ENCODE results near the gene APOL3.
"Not testable (repeated sequence)": the region's sequence is repeated elsewhere in the genome, so short reads cannot be mapped to it uniquely, and the experiment has no call there.

APOL3 gene

DNA sequence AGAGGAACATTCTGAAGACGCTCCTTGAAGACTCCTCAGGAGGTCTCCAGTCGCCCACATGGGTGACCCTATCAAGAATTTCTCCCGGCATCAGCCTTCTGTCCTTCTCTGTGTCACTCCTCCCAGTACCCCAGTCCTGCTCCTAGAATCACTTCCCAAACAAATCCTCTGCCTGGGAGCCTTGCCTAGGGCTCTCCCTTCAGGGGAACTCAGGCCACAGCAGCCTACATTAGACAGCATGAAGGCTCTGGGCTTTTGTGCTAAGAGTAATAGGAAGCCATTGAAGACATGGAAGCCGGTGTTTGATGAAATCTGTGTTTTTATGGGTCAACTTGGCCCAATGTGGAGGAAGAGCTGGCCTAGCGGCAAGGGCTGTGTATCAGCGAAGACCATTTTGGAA, 27.3 kb upstream of the APOL3 start:
- H3K9ac ChIP-seq (ENCODE audit: low read length); H3K9me3 ChIP-seq (ENCODE audit: control insufficient read depth, low read length); H3K36me3 ChIP-seq (ENCODE audit: control insufficient read depth, insufficient read depth, low read length); H3K4me1 ChIP-seq (ENCODE audit: control insufficient read depth, insufficient read depth, low read length); H3K27me3 ChIP-seq (ENCODE audit: control insufficient read depth, insufficient read depth, low read length); H3K4me3 ChIP-seq (ENCODE audit: low read length): not testable (repeated sequence)

DNA sequence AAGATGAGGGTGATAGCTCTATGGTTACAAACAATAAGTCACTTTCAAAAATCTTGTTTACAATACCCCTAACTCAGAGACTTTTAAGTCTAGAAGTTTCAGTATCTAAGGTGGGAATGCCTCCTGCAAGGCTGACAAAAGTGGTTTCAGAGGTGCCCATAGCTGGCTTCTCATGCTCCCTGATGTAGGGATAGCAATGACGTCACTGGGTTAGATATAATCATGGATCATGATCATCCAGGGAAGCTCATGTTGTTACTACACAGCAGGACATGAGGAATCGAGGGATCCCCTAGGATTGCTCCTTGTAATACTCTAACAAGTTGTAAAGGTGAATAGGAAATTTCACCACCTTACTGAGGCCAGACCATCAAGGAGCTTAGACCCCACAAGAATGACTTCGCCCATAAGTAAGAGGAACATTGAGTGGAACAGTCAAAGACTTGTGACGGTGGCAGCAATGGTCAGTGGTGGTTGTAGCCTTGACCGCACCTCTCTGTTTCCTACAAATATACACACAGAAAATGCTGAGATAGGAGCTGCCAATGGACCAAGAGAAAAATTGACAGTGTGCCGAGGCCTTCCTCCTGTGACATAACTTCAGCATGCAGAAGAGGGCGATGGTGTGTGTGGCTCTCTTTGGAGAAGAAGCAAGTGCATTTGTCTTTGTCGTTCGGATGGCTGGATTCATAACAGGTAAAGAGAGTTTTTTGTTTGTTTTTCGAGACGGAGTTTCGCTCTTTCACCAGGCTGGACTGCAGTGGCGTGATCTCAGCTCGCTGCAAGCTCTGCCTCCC, 25.5 kb upstream of the APOL3 start:
- Histone ChIP-seq H3K27me3 (ENCODE audit: control insufficient read depth, insufficient read depth, low read length) (no peaks in the 10 kb centered on the region), H3K9me3 (ENCODE audit: control insufficient read depth, low read length) (no peaks in the 10 kb centered on the region), H3K4me1 (ENCODE audit: control insufficient read depth, insufficient read depth, low read length) (peaks cover 6% of the 10 kb centered on the region), H3K36me3 (ENCODE audit: control insufficient read depth, insufficient read depth, low read length) (no peaks in the 10 kb centered on the region), H3K4me3 (ENCODE audit: low read length) (no peak overlapping the region), H3K9ac (ENCODE audit: low read length) (no peak overlapping the region)

DNA sequence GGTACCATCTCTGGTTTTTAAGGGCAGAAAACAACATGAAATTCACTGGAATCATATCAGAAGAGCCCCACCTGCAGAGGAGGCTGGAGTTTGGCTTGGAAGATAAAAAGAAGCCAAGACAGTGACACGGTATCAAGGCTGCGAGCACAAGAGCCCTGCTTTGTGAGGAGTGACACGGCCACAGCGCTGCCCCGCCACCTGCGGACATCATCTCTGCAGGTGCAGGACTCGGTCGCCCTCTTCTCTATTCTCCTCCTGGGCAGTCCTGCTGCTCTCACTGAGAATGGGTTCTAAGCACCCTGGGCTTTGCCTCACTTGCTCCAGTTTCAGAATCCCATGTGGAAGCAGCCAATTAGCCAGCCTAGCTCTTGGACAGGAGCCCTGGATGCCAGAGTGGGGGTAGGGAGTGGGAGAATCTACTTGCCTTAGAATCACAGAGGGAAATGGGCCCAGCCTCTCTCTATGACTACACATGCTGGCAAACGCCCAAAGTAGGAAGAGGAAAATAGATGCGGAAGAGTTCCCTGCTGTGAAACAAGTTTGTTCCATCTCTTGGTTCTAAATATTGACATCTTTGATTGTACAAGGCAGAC, 24.0 kb upstream of the APOL3 start:
- peaks cover 10% of the 10 kb centered on the region for H3K4me1 ChIP-seq (ENCODE audit: control insufficient read depth, insufficient read depth, low read length)
- no peak overlapping the region for H3K4me3 ChIP-seq (ENCODE audit: low read length)
- H3K9ac ChIP-seq (ENCODE audit: low read length), result no peak overlapping the region
- H3K36me3 ChIP-seq (ENCODE audit: control insufficient read depth, insufficient read depth, low read length), result no peaks in the 10 kb centered on the region
- no peaks in the 10 kb centered on the region for H3K27me3 ChIP-seq (ENCODE audit: control insufficient read depth, insufficient read depth, low read length)
- H3K9me3 ChIP-seq (ENCODE audit: control insufficient read depth, low read length), result no peaks in the 10 kb centered on the region

GRCh38 chr22:36183446-36183845, 22.9 kb upstream of the APOL3 start:
- Histone ChIP-seq H3K9ac (ENCODE audit: low read length) (no peak overlapping the region), H3K4me1 (ENCODE audit: control insufficient read depth, insufficient read depth, low read length) (peaks cover 10% of the 10 kb centered on the region), H3K9me3 (ENCODE audit: control insufficient read depth, low read length) (no peaks in the 10 kb centered on the region), H3K4me3 (ENCODE audit: low read length) (no peak overlapping the region), H3K27me3 (ENCODE audit: control insufficient read depth, insufficient read depth, low read length) (no peaks in the 10 kb centered on the region), H3K36me3 (ENCODE audit: control insufficient read depth, insufficient read depth, low read length) (no peaks in the 10 kb centered on the region)

DNA sequence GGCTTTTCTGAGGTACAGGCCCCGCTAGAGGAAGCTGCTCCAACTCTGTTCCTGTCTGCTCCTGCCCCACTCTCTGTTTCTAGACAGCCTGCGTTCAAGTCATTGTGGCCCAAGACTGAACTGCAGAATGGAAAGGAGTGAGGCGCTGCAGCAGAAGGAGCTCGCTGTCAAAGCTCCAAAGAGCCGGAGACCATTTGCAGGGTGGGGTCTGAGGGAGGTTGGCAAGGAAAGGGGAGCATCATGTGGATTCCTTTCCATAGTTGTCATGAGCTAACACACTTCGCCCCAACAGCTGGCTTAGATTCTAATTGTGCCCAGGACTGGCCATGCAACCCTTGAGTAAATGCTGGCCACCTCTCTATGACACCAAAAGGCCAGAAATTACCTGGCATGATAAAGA, 22.3 kb upstream of the APOL3 start:
- Histone ChIP-seq H3K4me1 (ENCODE audit: control insufficient read depth, insufficient read depth, low read length) (peaks cover 10% of the 10 kb centered on the region), H3K4me3 (ENCODE audit: low read length) (no peak overlapping the region), H3K36me3 (ENCODE audit: control insufficient read depth, insufficient read depth, low read length) (no peaks in the 10 kb centered on the region), H3K9ac (ENCODE audit: low read length) (no peak overlapping the region), H3K9me3 (ENCODE audit: control insufficient read depth, low read length) (no peaks in the 10 kb centered on the region), H3K27me3 (ENCODE audit: control insufficient read depth, insufficient read depth, low read length) (no peaks in the 10 kb centered on the region)

- Histone ChIP-seq H3K4me1 (ENCODE audit: control insufficient read depth, insufficient read depth, low read length) (peaks cover 10% of the 10 kb centered on the region), H3K9ac (ENCODE audit: low read length) (no peak overlapping the region), H3K4me3 (ENCODE audit: low read length) (no peak overlapping the region), H3K27me3 (ENCODE audit: control insufficient read depth, insufficient read depth, low read length) (no peaks in the 10 kb centered on the region), H3K36me3 (ENCODE audit: control insufficient read depth, insufficient read depth, low read length) (no peaks in the 10 kb centered on the region), H3K9me3 (ENCODE audit: control insufficient read depth, low read length) (no peaks in the 10 kb centered on the region)
Measured at GRCh38 chr22:36182056-36182455, 21.5 kb upstream of the APOL3 start.

- no peaks in the 10 kb centered on the region for H3K36me3 ChIP-seq (ENCODE audit: control insufficient read depth, insufficient read depth, low read length)
- H3K4me1 ChIP-seq (ENCODE audit: control insufficient read depth, insufficient read depth, low read length), result peaks cover 10% of the 10 kb centered on the region
- H3K4me3 ChIP-seq (ENCODE audit: low read length), result no peak overlapping the region
- no peaks in the 10 kb centered on the region for H3K9me3 ChIP-seq (ENCODE audit: control insufficient read depth, low read length)
- no peak overlapping the region for H3K9ac ChIP-seq (ENCODE audit: low read length)
- no peaks in the 10 kb centered on the region for H3K27me3 ChIP-seq (ENCODE audit: control insufficient read depth, insufficient read depth, low read length)
Measured at GRCh38 chr22:36180928-36181327, 20.4 kb upstream of the APOL3 start.

GRCh38 chr22:36180038-36180880, 19.7 kb upstream of the APOL3 start:
- Histone ChIP-seq H3K36me3 (ENCODE audit: control insufficient read depth, insufficient read depth, low read length) (no peaks in the 10 kb centered on the region), H3K4me1 (ENCODE audit: control insufficient read depth, insufficient read depth, low read length) (peaks cover 10% of the 10 kb centered on the region), H3K9me3 (ENCODE audit: control insufficient read depth, low read length) (no peaks in the 10 kb centered on the region), H3K9ac (ENCODE audit: low read length) (no peak overlapping the region), H3K27me3 (ENCODE audit: control insufficient read depth, insufficient read depth, low read length) (no peaks in the 10 kb centered on the region), H3K4me3 (ENCODE audit: low read length) (no peak overlapping the region)

- H3K4me3 ChIP-seq (ENCODE audit: low read length), result no peak overlapping the region
- H3K27me3 ChIP-seq (ENCODE audit: control insufficient read depth, insufficient read depth, low read length), result no peaks in the 10 kb centered on the region
- no peaks in the 10 kb centered on the region for H3K36me3 ChIP-seq (ENCODE audit: control insufficient read depth, insufficient read depth, low read length)
- H3K9me3 ChIP-seq (ENCODE audit: control insufficient read depth, low read length), result no peaks in the 10 kb centered on the region
- H3K9ac ChIP-seq (ENCODE audit: low read length), result no peak overlapping the region
- H3K4me1 ChIP-seq (ENCODE audit: control insufficient read depth, insufficient read depth, low read length), result peaks cover 3% of the 10 kb centered on the region
Measured at GRCh38 chr22:36177160-36177559, 16.6 kb upstream of the APOL3 start.

- no peak overlapping the region for H3K9ac ChIP-seq (ENCODE audit: low read length)
- no peaks in the 10 kb centered on the region for H3K9me3 ChIP-seq (ENCODE audit: control insufficient read depth, low read length)
- no peak overlapping the region for H3K4me3 ChIP-seq (ENCODE audit: low read length)
- H3K27me3 ChIP-seq (ENCODE audit: control insufficient read depth, insufficient read depth, low read length), result no peaks in the 10 kb centered on the region
- H3K4me1 ChIP-seq (ENCODE audit: control insufficient read depth, insufficient read depth, low read length), result peaks cover 3% of the 10 kb centered on the region
- no peaks in the 10 kb centered on the region for H3K36me3 ChIP-seq (ENCODE audit: control insufficient read depth, insufficient read depth, low read length)
Measured at GRCh38 chr22:36175892-36176291, 15.3 kb upstream of the APOL3 start.

DNA sequence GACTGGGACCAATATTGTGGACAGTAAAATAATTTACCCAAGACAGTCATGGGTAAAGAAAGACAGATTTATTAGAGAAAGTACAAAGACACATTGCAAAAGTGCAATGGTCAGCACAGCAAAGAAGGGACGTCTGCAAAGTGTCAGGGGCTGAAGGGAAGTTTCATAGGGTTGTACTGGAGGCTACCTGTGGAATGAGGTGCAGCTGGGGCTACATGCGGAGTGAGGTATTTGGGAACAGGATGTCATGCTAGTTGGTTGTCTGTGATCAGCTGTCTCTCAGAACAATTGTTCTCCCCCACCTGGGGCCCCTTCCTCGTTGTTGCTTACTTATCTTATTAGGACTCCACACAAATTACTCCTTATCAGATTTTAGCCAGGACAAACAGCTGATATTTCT, 11.4 kb upstream of the APOL3 start:
- H3K4me1 ChIP-seq (ENCODE audit: control insufficient read depth, insufficient read depth, low read length), result no peaks in the 10 kb centered on the region
- no peak overlapping the region for H3K9ac ChIP-seq (ENCODE audit: low read length)
- no peaks in the 10 kb centered on the region for H3K36me3 ChIP-seq (ENCODE audit: control insufficient read depth, insufficient read depth, low read length)

More for the DNA sequence above, 11.4 kb upstream of the APOL3 start:
- Histone ChIP-seq H3K4me3 (ENCODE audit: low read length) (no peak overlapping the region), H3K9me3 (ENCODE audit: control insufficient read depth, low read length) (no peaks in the 10 kb centered on the region), H3K27me3 (ENCODE audit: control insufficient read depth, insufficient read depth, low read length) (no peaks in the 10 kb centered on the region)

All from mucosa of stomach (tissue), 1 donor.